ENCODE results near the gene GPRIN2. TPM values are rescaled to one million over a fixed set of nuclear protein-coding genes. Genes with fewer than 3 reads are reported as not detected.
A peak's percentile ranks its signal among the peaks of the same experiment; 100 is the strongest.

The GPRIN2 gene
- total RNA-seq, 2 experiments from 2014 or later = not detected

- ChIA-PET POLR2A (no interaction called here), CTCF (no interaction called here)
- Mint-ChIP-seq H3K4me1 (ENCODE audit: low read depth) (peaks cover 3% of the 10 kb centered on the region), H3K9me3 (ENCODE audit: insufficient read depth) (no peaks in the 10 kb centered on the region), H3K27ac (no peak overlapping the region), H3K27me3 (ENCODE audit: low read depth) (peaks cover 24% of the 10 kb centered on the region), H3K36me3 (ENCODE audit: low read depth) (no peaks in the 10 kb centered on the region), H3K4me3 (no peak overlapping the region)
- ATAC-seq (no peak), DNase-seq (peak; percentile 20)
Observed at GRCh38 chr10:46560381-46560780, 3.9 kb upstream of the GPRIN2 start.

GRCh38 chr10:46559231-46559671 lies 2.8 kb upstream of the GPRIN2 start:
- no peak overlapping the region for H3K27ac Mint-ChIP-seq
- H3K36me3 Mint-ChIP-seq (ENCODE audit: low read depth) = no peaks in the 10 kb centered on the region
- H3K4me3 Mint-ChIP-seq = no peak overlapping the region
- H3K4me1 Mint-ChIP-seq (ENCODE audit: low read depth) = peaks cover 3% of the 10 kb centered on the region
- CTCF ChIA-PET = no interaction called here
- DNase-seq = peak; percentile 16
- peaks cover 24% of the 10 kb centered on the region for H3K27me3 Mint-ChIP-seq (ENCODE audit: low read depth)
- POLR2A ChIA-PET = no interaction called here
- ATAC-seq = no peak
- H3K9me3 Mint-ChIP-seq (ENCODE audit: insufficient read depth) = no peaks in the 10 kb centered on the region

- ChIA-PET POLR2A (no interaction called here), CTCF (no interaction called here)
- Mint-ChIP-seq H3K9me3 (ENCODE audit: insufficient read depth) (no peaks in the 10 kb centered on the region), H3K36me3 (ENCODE audit: low read depth) (no peaks in the 10 kb centered on the region), H3K4me3 (no peak overlapping the region), H3K27ac (no peak overlapping the region), H3K4me1 (ENCODE audit: low read depth) (peaks cover 3% of the 10 kb centered on the region), H3K27me3 (ENCODE audit: low read depth) (peaks cover 24% of the 10 kb centered on the region)
- peak; percentile 16 for DNase-seq
- ATAC-seq = no peak
Observed at GRCh38 chr10:46558392-46559185, 2.1 kb upstream of the GPRIN2 start.

- Mint-ChIP-seq H3K4me1 (ENCODE audit: low read depth) (peaks cover 3% of the 10 kb centered on the region), H3K9me3 (ENCODE audit: insufficient read depth) (no peaks in the 10 kb centered on the region), H3K27me3 (ENCODE audit: low read depth) (peaks cover 24% of the 10 kb centered on the region), H3K36me3 (ENCODE audit: low read depth) (no peaks in the 10 kb centered on the region), H3K4me3 (no peak overlapping the region), H3K27ac (no peak overlapping the region)
- ChIA-PET POLR2A (no interaction called here), CTCF (no interaction called here)
- DNase-seq (no peak), ATAC-seq (no peak)
Observed at GRCh38 chr10:46558122-46558391, 1.6 kb upstream of the GPRIN2 start.

- no peak overlapping the region for H3K27ac Mint-ChIP-seq
- H3K36me3 Mint-ChIP-seq (ENCODE audit: low read depth) = no peaks in the 10 kb centered on the region
- POLR2A ChIA-PET = no interaction called here
- H3K27me3 Mint-ChIP-seq (ENCODE audit: low read depth) = peaks cover 24% of the 10 kb centered on the region
- no peak overlapping the region for H3K4me3 Mint-ChIP-seq
- H3K9me3 Mint-ChIP-seq (ENCODE audit: insufficient read depth) = no peaks in the 10 kb centered on the region
- ATAC-seq (no peak), DNase-seq (peak; percentile 18)
- peaks cover 3% of the 10 kb centered on the region for H3K4me1 Mint-ChIP-seq (ENCODE audit: low read depth)
- CTCF ChIA-PET = no interaction called here
Observed at GRCh38 chr10:46557319-46558121, 1.1 kb upstream of the GPRIN2 start.

- ChIA-PET POLR2A (no interaction called here), CTCF (no interaction called here)
- Mint-ChIP-seq H3K36me3 (ENCODE audit: low read depth) (no peaks in the 10 kb centered on the region), H3K9me3 (ENCODE audit: insufficient read depth) (no peaks in the 10 kb centered on the region), H3K4me1 (ENCODE audit: low read depth) (peaks cover 3% of the 10 kb centered on the region), H3K27me3 (ENCODE audit: low read depth) (peaks cover 23% of the 10 kb centered on the region), H3K4me3 (no peak overlapping the region), H3K27ac (no peak overlapping the region)
- DNase-seq = peak; percentile 18
- peak; percentile 8 for ATAC-seq
Observed at GRCh38 chr10:46555713-46556514, 544 bp downstream of the GPRIN2 start.

- no peak overlapping the region for H3K4me3 Mint-ChIP-seq
- no peak for ATAC-seq
- no peaks in the 10 kb centered on the region for H3K36me3 Mint-ChIP-seq (ENCODE audit: low read depth)
- CTCF ChIA-PET = no interaction called here
- DNase-seq = peak; percentile 19
- peaks cover 23% of the 10 kb centered on the region for H3K27me3 Mint-ChIP-seq (ENCODE audit: low read depth)
- H3K9me3 Mint-ChIP-seq (ENCODE audit: insufficient read depth) = no peaks in the 10 kb centered on the region
- POLR2A ChIA-PET = no interaction called here
- H3K27ac Mint-ChIP-seq = no peak overlapping the region
- H3K4me1 Mint-ChIP-seq (ENCODE audit: low read depth) = peaks cover 3% of the 10 kb centered on the region
Observed at GRCh38 chr10:46555366-46555712, 1.1 kb downstream of the GPRIN2 start.

GRCh38 chr10:46554166-46554781 lies 2.2 kb downstream of the GPRIN2 start:
- peak; percentile 17 for DNase-seq
- no peak for ATAC-seq
- Mint-ChIP-seq H3K9me3 (ENCODE audit: insufficient read depth) (no peaks in the 10 kb centered on the region), H3K27me3 (ENCODE audit: low read depth) (peaks cover 23% of the 10 kb centered on the region), H3K4me1 (ENCODE audit: low read depth) (peaks cover 3% of the 10 kb centered on the region), H3K36me3 (ENCODE audit: low read depth) (no peaks in the 10 kb centered on the region), H3K27ac (no peak overlapping the region), H3K4me3 (no peak overlapping the region)
- ChIA-PET CTCF (no interaction called here), POLR2A (no interaction called here)

GRCh38 chr10:46553238-46554049 lies 3.0 kb downstream of the GPRIN2 start:
- ChIA-PET POLR2A (no interaction called here), CTCF (no interaction called here)
- no peak for ATAC-seq
- Mint-ChIP-seq H3K4me3 (no peak overlapping the region), H3K27me3 (ENCODE audit: low read depth) (peaks cover 23% of the 10 kb centered on the region), H3K27ac (no peak overlapping the region), H3K9me3 (ENCODE audit: insufficient read depth) (no peaks in the 10 kb centered on the region), H3K36me3 (ENCODE audit: low read depth) (no peaks in the 10 kb centered on the region), H3K4me1 (ENCODE audit: low read depth) (peaks cover 3% of the 10 kb centered on the region)
- peak; percentile 19 for DNase-seq

- DNase-seq (peak; percentile 20), ATAC-seq (no peak)
- H3K9me3 Mint-ChIP-seq (ENCODE audit: insufficient read depth) = no peaks in the 10 kb centered on the region
- peaks cover 3% of the 10 kb centered on the region for H3K4me1 Mint-ChIP-seq (ENCODE audit: low read depth)
- H3K36me3 Mint-ChIP-seq (ENCODE audit: low read depth) = no peaks in the 10 kb centered on the region
- no peak overlapping the region for H3K27ac Mint-ChIP-seq
- ChIA-PET POLR2A (no interaction called here), CTCF (no interaction called here)
- no peak overlapping the region for H3K4me3 Mint-ChIP-seq
- H3K27me3 Mint-ChIP-seq (ENCODE audit: low read depth) = peaks cover 18% of the 10 kb centered on the region
Observed at GRCh38 chr10:46552526-46553237, 3.8 kb downstream of the GPRIN2 start.
